ENCODE measurements around the gene PDE4C. TPM values are rescaled to one million over a fixed set of nuclear protein-coding genes. Genes with fewer than 3 reads are reported as not detected.

The PDE4C gene
- total and polyA plus RNA-seq, 10 of the 15 experiments (the other 5 are each of a cell fraction or from before 2014, with no cell fraction given) = 0.08 to 0.73 (median 0.34) TPM

DNA sequence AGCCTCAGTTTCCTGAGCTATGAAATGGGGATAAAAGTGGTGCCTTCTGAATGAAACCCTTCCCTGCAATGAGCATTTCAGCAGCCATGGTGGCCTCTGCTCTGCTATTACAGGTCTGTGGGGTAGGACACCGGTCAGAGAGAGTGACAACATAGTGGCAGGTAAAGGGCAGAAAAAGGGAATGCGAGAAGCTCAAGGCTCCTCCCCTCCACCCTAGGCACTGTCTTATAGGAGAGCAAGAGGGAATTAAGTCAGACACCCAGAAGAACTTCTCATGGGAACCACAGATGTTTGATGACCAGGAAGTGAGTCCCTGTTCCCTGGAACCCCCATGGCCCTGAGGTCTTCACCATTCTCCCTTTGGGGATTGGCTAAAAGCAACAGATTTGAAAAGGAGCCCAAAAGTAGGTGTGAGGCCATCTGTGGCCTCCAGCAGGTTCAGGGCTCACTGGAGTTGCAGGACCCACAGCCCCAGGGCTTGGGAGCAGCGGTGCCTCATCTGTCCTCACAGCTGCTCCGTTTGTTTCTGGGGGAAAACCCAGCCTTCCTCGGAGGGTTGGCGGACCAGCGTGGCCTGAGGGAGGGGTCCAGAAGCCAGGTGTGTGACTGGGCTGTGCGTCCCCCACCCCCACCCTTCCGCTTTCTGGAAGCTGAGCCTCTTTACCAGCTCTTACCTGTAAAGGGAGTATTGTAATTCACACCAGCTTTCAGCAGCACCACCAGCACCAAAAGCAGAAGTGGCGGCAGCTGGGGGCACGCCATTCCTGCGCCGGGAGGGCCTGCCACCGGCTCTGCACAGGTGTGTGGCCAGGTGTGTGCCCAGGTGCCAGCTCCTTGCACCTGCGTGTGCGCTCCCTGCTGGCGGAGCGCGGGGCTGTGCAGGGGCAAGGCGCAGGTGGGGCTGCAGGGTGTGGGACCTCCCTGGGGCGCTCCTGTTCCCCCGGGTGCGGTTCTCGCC, 28.6 kb upstream of the PDE4C start:
- Histone ChIP-seq H3K4me1 (ENCODE audit: control insufficient read depth, insufficient read depth, low read length) (peaks cover 5% of the 10 kb centered on the region), H3K9ac (ENCODE audit: control insufficient read depth, insufficient read depth, low read length) (no peak overlapping the region), H3K4me2 (ENCODE audit: control insufficient read depth, insufficient read depth) (no peak overlapping the region), H3K36me3 (ENCODE audit: control insufficient read depth in 2 of 2, insufficient read depth in 2 of 2, low read length in 1 of 2) (no peaks in the 10 kb centered on the region), H3K27ac (ENCODE audit: control insufficient read depth, insufficient read depth) (no peak overlapping the region), H3K27me3 (replicated peaks in 1 of 2; ENCODE audit: control insufficient read depth in 2 of 2, insufficient read depth in 2 of 2, low read length in 1 of 2) (no peaks in the 10 kb centered on the region; a peak in 1 of 4 replicates), H3K4me3 (no peak overlapping the region), H2AFZ (ENCODE audit: control insufficient read depth, low read depth, low read length) (no peak overlapping the region), H3K79me2 (ENCODE audit: control insufficient read depth, insufficient read depth, low read length) (no peaks in the 10 kb centered on the region), H3K9me3 (replicated peaks; ENCODE audit: control insufficient read depth, insufficient read depth, low read length) (no peaks in the 10 kb centered on the region), H4K20me1 (ENCODE audit: control insufficient read depth, insufficient read depth) (no peaks in the 10 kb centered on the region)
- no peak for FAIRE-seq
- ATAC-seq = no peak
- intact Hi-C loops (cut with micrococcal nuclease; ENCODE audit: unreplicated experiment) = no loop called here
- ChIA-PET RAD21 (ENCODE audit: unreplicated experiment) (interaction anchor here (0.6 to 8.7 kb wide), 8 partner anchors 8 to 76 kb away, joined by 3 to 175 read pairs (median 12); partner anchors contain the start of genes MPV17L2 and RAB3A), SMC1A (ENCODE audit: uncharacterized antibody, unreplicated experiment) (interaction anchor here (0.7 to 7.6 kb wide), 9 partner anchors 31 to 157 kb away, joined by 3 to 121 read pairs (median 7); partner anchors contain the start of genes MPV17L2 and RAB3A), CTCF (interaction anchor here (0.9 to 8.0 kb wide), 18 partner anchors 14 to 157 kb away, joined by 3 to 213 read pairs (median 4); partner anchors contain the start of genes LSM4, MPV17L2 and RAB3A), POLR2A (interaction anchor here (1.2 to 1.7 kb wide), 5 partner anchors 9 to 63 kb away, joined by 3 to 5 read pairs (median 4); partner anchors contain the start of gene JUND)
- TF ChIP-seq TCF12 (IDR thresholded peaks at IDR 0.05; ENCODE audit: low read depth, low read length) = peak; percentile 85
- no peak for TF ChIP-seq PAX5 (IDR thresholded peaks at IDR 0.05; ENCODE audit: borderline replicate concordance, low read depth, low read length)
- peak; percentile 81; the same call in 1 of the 2 replicates for TF ChIP-seq TCF3 (IDR thresholded peaks at IDR 0.05; ENCODE audit: borderline replicate concordance, insufficient read depth, low read depth, low read length)
- TF ChIP-seq, protein P1, sequence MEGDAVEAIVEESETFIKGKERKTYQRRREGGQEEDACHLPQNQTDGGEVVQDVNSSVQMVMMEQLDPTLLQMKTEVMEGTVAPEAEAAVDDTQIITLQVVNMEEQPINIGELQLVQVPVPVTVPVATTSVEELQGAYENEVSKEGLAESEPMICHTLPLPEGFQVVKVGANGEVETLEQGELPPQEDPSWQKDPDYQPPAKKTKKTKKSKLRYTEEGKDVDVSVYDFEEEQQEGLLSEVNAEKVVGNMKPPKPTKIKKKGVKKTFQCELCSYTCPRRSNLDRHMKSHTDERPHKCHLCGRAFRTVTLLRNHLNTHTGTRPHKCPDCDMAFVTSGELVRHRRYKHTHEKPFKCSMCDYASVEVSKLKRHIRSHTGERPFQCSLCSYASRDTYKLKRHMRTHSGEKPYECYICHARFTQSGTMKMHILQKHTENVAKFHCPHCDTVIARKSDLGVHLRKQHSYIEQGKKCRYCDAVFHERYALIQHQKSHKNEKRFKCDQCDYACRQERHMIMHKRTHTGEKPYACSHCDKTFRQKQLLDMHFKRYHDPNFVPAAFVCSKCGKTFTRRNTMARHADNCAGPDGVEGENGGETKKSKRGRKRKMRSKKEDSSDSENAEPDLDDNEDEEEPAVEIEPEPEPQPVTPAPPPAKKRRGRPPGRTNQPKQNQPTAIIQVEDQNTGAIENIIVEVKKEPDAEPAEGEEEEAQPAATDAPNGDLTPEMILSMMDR (IDR thresholded peaks at IDR 0.05 in 2 of 3, conservative IDR thresholded peaks at IDR 0.05 in 1 of 3; ENCODE audit: control insufficient read depth in 2 of 3, extremely low read depth in 1 of 3, insufficient read depth in 1 of 3, low read depth in 3 of 3, low read length in 3 of 3) = 0 out of 6 replicates have a peak, but pooled peaks of 2 of the 3 experiments have one; percentile 3 to 12
- TF ChIP-seq SPI1 (IDR thresholded peaks at IDR 0.05; ENCODE audit: borderline replicate concordance, insufficient read depth, low read depth, low read length) = peak; percentile 56
- TF ChIP-seq POLR2AphosphoS5 (IDR thresholded peaks at IDR 0.05; ENCODE audit: low read length) = no peak
- 4% methylated on average over 24 of the region's 24 CpGs for WGBS (ENCODE audit: insufficient coverage, insufficient replicate concordance, low lambda C conversion rate, missing lambda C conversion rate)
- in situ Hi-C loops (cut with MboI) = no loop called here
- DNase-seq (ENCODE audit: low read depth, low spot score) = no peak
- BruUV-seq (replicated peaks) = no TSS peak
